Endothelial cell of umbilical vein (primary cell): ENCODE results near the gene ZNF101. TPM values are rescaled to one million over a fixed set of nuclear protein-coding genes. Genes with fewer than 3 reads are reported as not detected.

Experiments
- BruUV-seq: library from RNA; stranded (reverse); fragments of 400-500 nt; replicated peaks from 2 replicates; lab custom pipeline; 2021; lab: Mats Ljungman, UMichigan
- CTCF ChIA-PET: fragments of 300-600, 350-600 bp; sonication (Branson Sonifier 250); formaldehyde crosslinking; loops from one replicate; lab custom pipeline; 2021; ENCODE audit warnings: antibody characterized with exemption, inconsistent platforms; lab: Charles Lee
- POLR2A ChIA-PET: fragments of 300-600, 350-600 bp; sonication (Branson Sonifier 250); formaldehyde crosslinking; loops from one replicate; lab custom pipeline; 2021; ENCODE audit warnings: antibody characterized with exemption, inconsistent platforms; lab: Charles Lee
- DNase-seq: peaks from one replicate; pipeline ENCODE4 v3.0.0-alpha.2; 2011; ENCODE audit warnings: low read depth, low spot score
- FAIRE-seq: peaks from 2 replicates; lab custom pipeline; 2011; peaks lifted over from hg19 to GRCh38; lab: Jason Lieb, UNC
- H2AFZ ChIP-seq: 2 replicates; pipeline ENCODE4 v1.6.0; 2012; ENCODE audit warnings: low read depth, low read length, control low read depth, inconsistent platforms
- H3K27ac ChIP-seq: 2 replicates; pipeline ENCODE4 v1.5.1; 2011; ENCODE audit warnings: low read depth, mild to moderate bottlenecking, control low read depth, low read length, moderate library complexity; ENCODE audit not compliant: insufficient read depth
- H3K27me3 ChIP-seq, 2 experiments: 2 replicates each; pipeline versions ENCODE4 v1.6.0 to v1.6.1; 2011; ENCODE audit warnings: low read length in 2 of 2, mixed read lengths in 1 of 2; ENCODE audit not compliant: control insufficient read depth in 2 of 2, insufficient read depth in 2 of 2
- H3K36me3 ChIP-seq, 2 experiments: 2 replicates in 1 of 2; 3 replicates in 1 of 2; pipeline ENCODE4 v1.5.1; 2011; ENCODE audit warnings: low read length in 2 of 2, mild to moderate bottlenecking in 1 of 2, moderate library complexity in 1 of 2; ENCODE audit not compliant: control insufficient read depth in 2 of 2, insufficient read depth in 2 of 2; ENCODE audit errors: extremely low read depth in 1 of 2
- H3K4me1 ChIP-seq: 3 replicates; pipeline ENCODE4 v1.5.1; 2011; ENCODE audit warnings: mild to moderate bottlenecking, low read length; ENCODE audit not compliant: control insufficient read depth, insufficient read depth; ENCODE audit errors: extremely low read depth
- H3K4me2 ChIP-seq: 2 replicates; pipeline ENCODE4 v1.6.1; 2011; ENCODE audit warnings: low read length, control low read depth, mixed read lengths; ENCODE audit not compliant: insufficient read depth
- H3K4me3 ChIP-seq, 3 experiments: fragments of 200-600 bp in 1 of 3; sonication (generic), shearing (Covaris generic) in 1 of 3; replicated peaks in 1 of 3; 2 replicates each; pipeline ENCODE4 v1.5.1; 2011 to 2016; ENCODE audit warnings: control low read depth in 3 of 3, low read length in 3 of 3, mild to moderate bottlenecking in 2 of 3, inconsistent platforms in 1 of 3, low read depth in 1 of 3, moderate library complexity in 1 of 3; ENCODE audit not compliant: insufficient read depth in 1 of 3
- H3K79me2 ChIP-seq: 2 replicates; pipeline ENCODE4 v1.6.0; 2012; ENCODE audit warnings: low read length, inconsistent platforms; ENCODE audit not compliant: control insufficient read depth, insufficient read depth
- H3K9ac ChIP-seq: replicated peaks from 2 replicates; pipeline ENCODE3; 2011; ENCODE audit warnings: low read length, control low read depth; ENCODE audit not compliant: insufficient read depth; ENCODE audit errors: extremely low read depth
- H3K9me1 ChIP-seq: replicated peaks from 3 replicates; pipeline ENCODE4 v1.6.0; 2011; ENCODE audit warnings: mild to moderate bottlenecking, low read length; ENCODE audit not compliant: control insufficient read depth, insufficient read depth; ENCODE audit errors: extremely low read depth
- H3K9me3 ChIP-seq: replicated peaks from 2 replicates; pipeline ENCODE4 v1.5.1; 2012; ENCODE audit warnings: low read length, inconsistent platforms; ENCODE audit not compliant: control insufficient read depth, insufficient read depth
- H4K20me1 ChIP-seq: replicated peaks from 2 replicates; pipeline ENCODE3; 2011; ENCODE audit warnings: mild to moderate bottlenecking, low read length; ENCODE audit not compliant: control insufficient read depth, insufficient read depth; ENCODE audit errors: extremely low read depth
- EZH2 ChIP-seq: IDR thresholded peaks from 2 replicates; pipeline ENCODE4 v1.6.1; 2012; ENCODE audit warnings: borderline replicate concordance, low read depth, mild to moderate bottlenecking, moderate library complexity, low read length, inconsistent platforms; ENCODE audit not compliant: severe bottlenecking
- FOS ChIP-seq: IDR thresholded peaks from 2 replicates; pipeline ENCODE4 v1.6.1; 2011; ENCODE audit warnings: mild to moderate bottlenecking, low read length, moderate library complexity, borderline replicate concordance; ENCODE audit not compliant: insufficient read depth
- GATA2 ChIP-seq: IDR thresholded peaks from 2 replicates; pipeline ENCODE4 v1.7.0; 2011; ENCODE audit warnings: low read depth, mild to moderate bottlenecking, moderate library complexity, mixed read lengths, low read length; ENCODE audit not compliant: insufficient read length, insufficient read depth
- JUN ChIP-seq: IDR thresholded peaks from 2 replicates; pipeline ENCODE4 v1.6.1; 2011; ENCODE audit warnings: borderline replicate concordance, low read depth; ENCODE audit not compliant: insufficient read length, insufficient read depth
- MYC ChIP-seq: IDR thresholded peaks from one replicate; pipeline ENCODE4 v1.6.1; 2011; ENCODE audit warnings: mild to moderate bottlenecking, low read depth, low read length
- POLR2A ChIP-seq: IDR thresholded peaks from 2 replicates; pipeline ENCODE4 v1.6.1; 2012; ENCODE audit warnings: low read depth, mild to moderate bottlenecking, control low read depth, low read length
- POLR2AphosphoS5 ChIP-seq: IDR thresholded peaks from 2 replicates; pipeline ENCODE4 v1.6.1; 2012; ENCODE audit warnings: low read depth, mild to moderate bottlenecking, control low read depth, low read length, moderate library complexity; ENCODE audit not compliant: insufficient read depth
- dilution Hi-C: fragments of 300-500 bp; cut with MboI; formaldehyde crosslinking; loops from one replicate; pipeline ENCODE4 v1.15.0; 2019; ENCODE audit warnings: low sequenced_read_pairs; ENCODE audit not compliant: extremely low pct_ligation_motif_present
- intact Hi-C: fragments of 100-400 bp; cut with micrococcal nuclease; formaldehyde crosslinking; loops from one replicate; pipeline ENCODE4 v1.10.0; 2022
- polyA plus RNA-seq, 4 experiments: library from polyadenylated mRNA; depleted of rRNA in 3 of 4; stranded (reverse) in 3 of 4; unstranded in 1 of 4; fragments of >200 nt; gene quantifications; 2 replicates each; pipeline versions ENCODE4 v1.2.1 to v1.2.3, GENCODE V29; 2011 to 2012; ENCODE audit warnings: missing spikeins in 1 of 4
- total RNA-seq: library from RNA; stranded (reverse); gene quantifications from 2 replicates; pipeline ENCODE4 v1.2.3, GENCODE V29; 2021
- TF ChIP-seq, protein P1 (sequence below): IDR thresholded peaks from 2 replicates; pipeline ENCODE4 v1.6.1; 2011; ENCODE audit not compliant: insufficient read depth, insufficient read length
- TF ChIP-seq, protein P2 (sequence below), 2 donors: IDR thresholded peaks; 1 replicate in 1 of 2; 2 replicates in 1 of 2; pipeline ENCODE4 v1.5.1; 2011; ENCODE audit warnings: low read length in 2 of 2, mild to moderate bottlenecking in 2 of 2, moderate library complexity in 2 of 2, control low read depth in 1 of 2, inconsistent platforms in 1 of 2, low read depth in 1 of 2; ENCODE audit not compliant: insufficient read depth in 1 of 2; ENCODE audit errors: extremely low read depth in 1 of 2

Gene ZNF101
- total and polyA plus RNA-seq, 2 donors (not counting 3 experiments of a cell fraction or from before 2014, with no cell fraction given), result 2.8 to 12.8 TPM

DNA sequence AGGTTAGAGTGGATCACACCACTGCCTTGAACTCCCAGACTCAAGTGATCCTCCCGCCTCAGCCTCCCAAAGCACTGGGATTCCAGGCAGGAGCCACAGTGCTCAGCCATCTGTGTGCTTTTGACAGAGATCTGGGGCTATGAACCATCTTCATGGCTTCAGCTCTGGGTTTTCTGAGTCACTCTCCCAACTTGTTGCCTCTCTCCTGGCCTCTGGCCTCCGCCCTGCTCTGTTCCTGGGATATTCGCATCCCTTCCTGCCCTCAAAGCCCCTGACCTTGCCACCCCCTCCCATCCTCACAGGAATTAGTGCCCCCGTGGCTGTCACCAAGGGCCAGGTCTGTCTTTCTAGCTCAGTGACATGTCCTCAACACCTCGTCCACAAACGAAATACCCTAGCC, 19.5 kb upstream of the ZNF101 start:
- POLR2A ChIA-PET, result no interaction called here
- no peaks in the 10 kb centered on the region for H3K4me1 ChIP-seq
- intact Hi-C loops, result no loop called here

More for the DNA sequence above, 19.5 kb upstream of the ZNF101 start:
- H4K20me1 ChIP-seq, result no peaks in the 10 kb centered on the region
- no peak for DNase-seq
- BruUV-seq, result no TSS peak
- no peak overlapping the region for H3K27ac ChIP-seq
- no peaks in the 10 kb centered on the region for H3K9me1 ChIP-seq
- H2AFZ ChIP-seq, result no peak overlapping the region
- H3K9me3 ChIP-seq, result no peaks in the 10 kb centered on the region
- FAIRE-seq, result no peak
- no peaks in the 10 kb centered on the region for H3K27me3 ChIP-seq
- peaks cover 2 to 65% of the 10 kb centered on the region in 2 experiments for H3K36me3 ChIP-seq
- no peak overlapping the region for H3K4me3 ChIP-seq
- dilution Hi-C loops, result no loop called here
- TF ChIP-seq JUN (no peak), POLR2AphosphoS5 (no peak), EZH2 (no peak), GATA2 (no peak), POLR2A (no peak), MYC (no peak), FOS (no peak)
- TF ChIP-seq, protein P1, sequence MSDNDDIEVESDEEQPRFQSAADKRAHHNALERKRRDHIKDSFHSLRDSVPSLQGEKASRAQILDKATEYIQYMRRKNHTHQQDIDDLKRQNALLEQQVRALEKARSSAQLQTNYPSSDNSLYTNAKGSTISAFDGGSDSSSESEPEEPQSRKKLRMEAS, result no peak
- TF ChIP-seq, protein P2, sequence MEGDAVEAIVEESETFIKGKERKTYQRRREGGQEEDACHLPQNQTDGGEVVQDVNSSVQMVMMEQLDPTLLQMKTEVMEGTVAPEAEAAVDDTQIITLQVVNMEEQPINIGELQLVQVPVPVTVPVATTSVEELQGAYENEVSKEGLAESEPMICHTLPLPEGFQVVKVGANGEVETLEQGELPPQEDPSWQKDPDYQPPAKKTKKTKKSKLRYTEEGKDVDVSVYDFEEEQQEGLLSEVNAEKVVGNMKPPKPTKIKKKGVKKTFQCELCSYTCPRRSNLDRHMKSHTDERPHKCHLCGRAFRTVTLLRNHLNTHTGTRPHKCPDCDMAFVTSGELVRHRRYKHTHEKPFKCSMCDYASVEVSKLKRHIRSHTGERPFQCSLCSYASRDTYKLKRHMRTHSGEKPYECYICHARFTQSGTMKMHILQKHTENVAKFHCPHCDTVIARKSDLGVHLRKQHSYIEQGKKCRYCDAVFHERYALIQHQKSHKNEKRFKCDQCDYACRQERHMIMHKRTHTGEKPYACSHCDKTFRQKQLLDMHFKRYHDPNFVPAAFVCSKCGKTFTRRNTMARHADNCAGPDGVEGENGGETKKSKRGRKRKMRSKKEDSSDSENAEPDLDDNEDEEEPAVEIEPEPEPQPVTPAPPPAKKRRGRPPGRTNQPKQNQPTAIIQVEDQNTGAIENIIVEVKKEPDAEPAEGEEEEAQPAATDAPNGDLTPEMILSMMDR (IDR thresholded peaks at IDR 0.05; ENCODE audit: extremely low read depth in 1 of 2, insufficient read depth in 1 of 2, low read depth in 1 of 2, low read length in 2 of 2), result no peak
- no peak overlapping the region for H3K4me2 ChIP-seq
- CTCF ChIA-PET, result interaction anchor here (2.1 kb wide), 1 partner anchor 117 kb away, joined by 5 read pairs; no protein-coding TSS in a partner anchor
- H3K9ac ChIP-seq, result no peak overlapping the region
- no peaks in the 10 kb centered on the region for H3K79me2 ChIP-seq
